Body of pancreas (tissue), 4 donors: Measurements from ENCODE around the gene ELOVL7.

Source experiments
- POLR2A ChIP-seq, 3 donors: fragments of 450-650 bp; IDR thresholded peaks; one replicate each; pipeline ENCODE4 v1.6.1; 2016; ENCODE audit warnings: antibody characterized with exemption in 3 of 3, mild to moderate bottlenecking in 2 of 3
- TF ChIP-seq, protein P1 (sequence below), 7 experiments: fragments of 450-650 bp in 4 of 7; fragments of 200-600 bp in 3 of 7; sonication (generic) in 3 of 7; IDR thresholded peaks; one replicate each; pipeline ENCODE4 v1.5.1; 2016 to 2019; ENCODE audit warnings: antibody characterized with exemption in 7 of 7

DNA sequence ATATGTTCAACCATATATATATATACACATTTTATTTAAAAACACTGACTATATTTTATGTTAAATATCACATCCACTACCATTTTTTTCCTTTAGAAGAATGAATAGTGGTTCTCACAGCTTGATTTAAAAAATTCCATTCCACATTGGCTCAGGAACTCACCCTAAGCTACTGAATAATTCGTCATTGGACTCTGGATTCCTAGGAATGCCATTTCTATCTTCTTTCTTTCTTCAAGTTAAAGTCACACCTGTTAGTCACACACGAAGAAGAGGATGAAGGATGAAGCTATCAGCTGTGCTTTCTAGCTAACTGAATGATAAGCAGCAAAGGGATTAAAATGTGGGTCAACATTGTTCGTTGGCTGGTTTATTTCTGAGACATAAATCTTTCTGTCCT is 7.9 kb downstream of the ELOVL7 start:
- TF ChIP-seq, protein P1, sequence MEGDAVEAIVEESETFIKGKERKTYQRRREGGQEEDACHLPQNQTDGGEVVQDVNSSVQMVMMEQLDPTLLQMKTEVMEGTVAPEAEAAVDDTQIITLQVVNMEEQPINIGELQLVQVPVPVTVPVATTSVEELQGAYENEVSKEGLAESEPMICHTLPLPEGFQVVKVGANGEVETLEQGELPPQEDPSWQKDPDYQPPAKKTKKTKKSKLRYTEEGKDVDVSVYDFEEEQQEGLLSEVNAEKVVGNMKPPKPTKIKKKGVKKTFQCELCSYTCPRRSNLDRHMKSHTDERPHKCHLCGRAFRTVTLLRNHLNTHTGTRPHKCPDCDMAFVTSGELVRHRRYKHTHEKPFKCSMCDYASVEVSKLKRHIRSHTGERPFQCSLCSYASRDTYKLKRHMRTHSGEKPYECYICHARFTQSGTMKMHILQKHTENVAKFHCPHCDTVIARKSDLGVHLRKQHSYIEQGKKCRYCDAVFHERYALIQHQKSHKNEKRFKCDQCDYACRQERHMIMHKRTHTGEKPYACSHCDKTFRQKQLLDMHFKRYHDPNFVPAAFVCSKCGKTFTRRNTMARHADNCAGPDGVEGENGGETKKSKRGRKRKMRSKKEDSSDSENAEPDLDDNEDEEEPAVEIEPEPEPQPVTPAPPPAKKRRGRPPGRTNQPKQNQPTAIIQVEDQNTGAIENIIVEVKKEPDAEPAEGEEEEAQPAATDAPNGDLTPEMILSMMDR (IDR thresholded peaks at IDR 0.05): no peak
- no peak for TF ChIP-seq POLR2A (IDR thresholded peaks at IDR 0.05)
